Common myeloid progenitor, CD34-positive (primary cell): Measurements from ENCODE around the gene SLC46A3.
A peak's percentile ranks its signal among the peaks of the same experiment; 100 is the strongest.
"Not testable (repeated sequence)": the region's sequence is repeated elsewhere in the genome, so short reads cannot be mapped to it uniquely, and the experiment has no call there.

Experiments
- CTCF ChIA-PET: fragments of 350-600 bp; sonication (Branson Sonifier 250); formaldehyde crosslinking; loops from one replicate; lab custom pipeline; 2021; ENCODE audit warnings: antibody characterized with exemption; lab: Charles Lee
- POLR2A ChIA-PET: fragments of 350-600 bp; sonication (Branson Sonifier 250); formaldehyde crosslinking; loops from one replicate; lab custom pipeline; 2021; ENCODE audit warnings: antibody characterized with exemption; lab: Charles Lee
- DNase-seq, 3 donors: peaks; one replicate each; pipeline versions ENCODE4 v3.0.0 to v3.0.0-alpha.2; 2013
- H3K27ac ChIP-seq, 2 experiments: 1 replicate in 1 of 2; 2 replicates in 1 of 2; pipeline ENCODE4 v1.7.0; 2013; ENCODE audit warnings: inconsistent platforms in 2 of 2, low read length in 2 of 2, mild to moderate bottlenecking in 2 of 2, low read depth in 1 of 2, moderate library complexity in 1 of 2; ENCODE audit not compliant: severe bottlenecking in 2 of 2, insufficient read depth in 1 of 2, poor library complexity in 1 of 2
- H3K27me3 ChIP-seq, 5 experiments: replicated peaks in 2 of 5; 1 replicate in 3 of 5; 2 replicates in 2 of 5; pipeline versions ENCODE4 v1.6.1 to v1.7.0; 2013; ENCODE audit warnings: low read length in 4 of 5, mild to moderate bottlenecking in 2 of 5, moderate library complexity in 2 of 5, inconsistent platforms in 1 of 5; ENCODE audit not compliant: insufficient read depth in 5 of 5, control insufficient read depth in 4 of 5
- H3K36me3 ChIP-seq, 4 experiments: 1 replicate in 2 of 4; 2 replicates in 2 of 4; pipeline versions ENCODE4 v1.6.1 to v1.7.0; 2013; ENCODE audit warnings: low read length in 3 of 4, control low read depth in 1 of 4, mild to moderate bottlenecking in 1 of 4; ENCODE audit not compliant: control insufficient read depth in 4 of 4, insufficient read depth in 4 of 4
- H3K4me1 ChIP-seq, 4 experiments: 1 replicate in 3 of 4; 2 replicates in 1 of 4; pipeline versions ENCODE4 v1.6.1 to v1.7.1; 2013; ENCODE audit warnings: low read length in 3 of 4, mild to moderate bottlenecking in 3 of 4, control low read depth in 1 of 4, inconsistent platforms in 1 of 4, moderate library complexity in 1 of 4; ENCODE audit not compliant: control insufficient read depth in 4 of 4, insufficient read depth in 4 of 4; ENCODE audit errors: control extremely low read depth in 1 of 4
- H3K4me3 ChIP-seq, 7 experiments: 1 replicate in 4 of 7; 2 replicates in 3 of 7; pipeline versions ENCODE4 v1.5.1 to v1.7.0; 2013; ENCODE audit warnings: mild to moderate bottlenecking in 7 of 7, low read length in 6 of 7, moderate library complexity in 6 of 7, inconsistent platforms in 2 of 7, low read depth in 2 of 7, control low read depth in 1 of 7; ENCODE audit not compliant: insufficient read depth in 4 of 7, control insufficient read depth in 1 of 7; ENCODE audit errors: extremely low read depth in 1 of 7
- H3K9me3 ChIP-seq, 5 experiments: 1 replicate in 4 of 5; 2 replicates in 1 of 5; pipeline versions ENCODE4 v1.6.1 to v1.7.1; 2013; ENCODE audit warnings: low read length in 4 of 5, mild to moderate bottlenecking in 2 of 5, inconsistent platforms in 1 of 5, low read depth in 1 of 5, moderate library complexity in 1 of 5; ENCODE audit not compliant: control insufficient read depth in 4 of 5, insufficient read depth in 2 of 5; ENCODE audit errors: control extremely low read depth in 1 of 5
- WGBS: methylation state at CpG from one replicate; pipeline ENCODE4 v1.1.5; 2013; ENCODE audit not compliant: insufficient coverage; 5-methylcytosine and 5-hydroxymethylcytosine counted together

Gene SLC46A3

DNA sequence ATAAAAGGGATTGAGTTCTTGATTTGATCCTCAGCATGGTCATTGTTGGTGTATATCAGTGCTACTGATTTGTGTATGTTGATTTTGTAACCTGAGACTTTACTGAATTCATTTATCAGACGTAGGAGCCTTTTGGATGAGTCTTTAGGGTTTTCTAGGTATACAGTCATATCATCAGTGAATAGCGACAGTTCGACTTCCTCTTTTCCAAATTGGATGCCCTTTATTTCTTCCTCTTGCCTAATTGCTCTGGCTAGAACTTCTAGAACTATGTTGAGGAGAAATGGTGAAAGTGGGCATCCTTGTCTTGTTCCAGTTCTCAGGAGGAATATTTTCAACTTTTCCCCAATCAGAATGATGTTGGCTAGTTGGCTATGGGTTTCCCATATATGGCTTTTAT lies 32.9 kb downstream of the SLC46A3 start:
- POLR2A ChIA-PET, result no interaction called here
- 94% methylated on average over 3 of the region's 3 CpGs for WGBS
- Histone ChIP-seq H3K27ac (no peak overlapping the region), H3K36me3 (no peaks in the 10 kb centered on the region), H3K4me3 (no peak overlapping the region), H3K4me1 (no peaks in the 10 kb centered on the region), H3K27me3 (no peaks in the 10 kb centered on the region), H3K9me3 (peaks cover 0 to 3% (median 0%) of the 10 kb centered on the region in 5 experiments)
- no peak for DNase-seq
- CTCF ChIA-PET, result no interaction called here

DNA sequence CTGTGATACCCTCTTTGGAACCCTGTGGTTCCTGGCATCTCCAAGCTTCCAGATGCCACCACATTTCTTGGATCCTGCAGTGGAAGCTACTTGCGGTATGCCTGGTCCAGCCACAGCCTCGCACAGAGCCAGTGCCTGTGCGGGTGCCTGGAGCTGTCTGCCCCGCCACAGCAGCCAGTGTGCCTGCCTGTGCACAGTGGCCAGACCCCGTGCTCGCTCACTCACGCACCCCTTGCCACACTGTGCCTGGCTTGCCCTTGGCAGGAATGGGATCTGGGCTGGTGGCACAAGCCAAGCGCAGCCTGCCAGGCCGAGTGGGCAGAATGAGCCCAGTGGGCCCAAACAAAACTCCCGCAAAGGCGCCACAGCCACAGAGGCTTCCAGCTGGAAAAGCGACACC lies 33.7 kb downstream of the SLC46A3 start:
- Histone ChIP-seq H3K4me3 (no peak overlapping the region), H3K27me3 (no peaks in the 10 kb centered on the region), H3K9me3 (peaks cover 0 to 3% (median 0%) of the 10 kb centered on the region in 5 experiments), H3K27ac (no peak overlapping the region), H3K4me1 (no peaks in the 10 kb centered on the region), H3K36me3 (peaks cover 0 to 2% (median 0%) of the 10 kb centered on the region in 4 experiments)
- ChIA-PET POLR2A (no interaction called here), CTCF (no interaction called here)
- DNase-seq, result no peak
- WGBS, result 89% methylated on average over 12 of the region's 12 CpGs

- peaks cover 0 to 2% (median under 1%) of the 10 kb centered on the region in 4 experiments for H3K36me3 ChIP-seq
- POLR2A ChIA-PET, result no interaction called here
- CTCF ChIA-PET, result no interaction called here
- H3K27ac ChIP-seq, result no peak overlapping the region
- 95% methylated on average over 6 of the region's 7 CpGs for WGBS
- H3K4me3 ChIP-seq, result no peak overlapping the region
- DNase-seq, result no peak
- H3K9me3 ChIP-seq, result peaks cover 0 to 3% (median 0%) of the 10 kb centered on the region in 5 experiments
- no peaks in the 10 kb centered on the region for H3K27me3 ChIP-seq
- H3K4me1 ChIP-seq, result no peaks in the 10 kb centered on the region
These were observed 34.5 kb downstream of the SLC46A3 start for GRCh38 chr13:28684257-28684656.

GRCh38 chr13:28683169-28683568 lies 35.6 kb downstream of the SLC46A3 start:
- CTCF ChIA-PET, H3K36me3 ChIP-seq, H3K9me3 ChIP-seq, H3K27ac ChIP-seq, H3K4me1 ChIP-seq, POLR2A ChIA-PET, H3K27me3 ChIP-seq, H3K4me3 ChIP-seq, DNase-seq: not testable (repeated sequence)
- WGBS, result 81% methylated on average over 6 of the region's 8 CpGs

GRCh38 chr13:28680541-28680940 lies 38.2 kb downstream of the SLC46A3 start:
- no peak overlapping the region for H3K4me3 ChIP-seq
- H3K27me3 ChIP-seq, result no peaks in the 10 kb centered on the region
- no peak for DNase-seq
- H3K9me3 ChIP-seq, result no peaks in the 10 kb centered on the region
- ChIA-PET CTCF (interaction anchor here (0.9 to 2.6 kb wide), 6 partner anchors 30 to 123 kb away, joined by 3 to 12 read pairs (median 4); no protein-coding TSS in a partner anchor), POLR2A (no interaction called here)
- no peak overlapping the region for H3K27ac ChIP-seq
- peaks cover 3 to 30% (median 18%) of the 10 kb centered on the region in 4 experiments for H3K36me3 ChIP-seq
- no CpG with 5 or more reads among the region's 2 CpGs for WGBS
- no peaks in the 10 kb centered on the region for H3K4me1 ChIP-seq

- Histone ChIP-seq H3K27ac (no peak overlapping the region), H3K9me3 (no peaks in the 10 kb centered on the region), H3K4me3 (no peak overlapping the region), H3K36me3 (peaks cover 6 to 38% (median 23%) of the 10 kb centered on the region in 4 experiments), H3K27me3 (no peaks in the 10 kb centered on the region), H3K4me1 (no peaks in the 10 kb centered on the region)
- POLR2A ChIA-PET, result interaction anchor here (0.6 kb wide), 1 partner anchor 22 kb away, joined by 3 read pairs; no protein-coding TSS in a partner anchor
- DNase-seq, result peak; percentile 22 to 44 (median 38)
- CTCF ChIA-PET, result interaction anchor here (0.9 to 2.6 kb wide), 7 partner anchors 89 to 355 kb away, joined by 3 to 12 read pairs (median 4); no protein-coding TSS in a partner anchor
- WGBS, result no CpG with 5 or more reads among the region's 1 CpG
These were observed 39.1 kb downstream of the SLC46A3 start for GRCh38 chr13:28679628-28680027.

GRCh38 chr13:28678809-28679208 lies 40.0 kb downstream of the SLC46A3 start:
- CTCF ChIA-PET, result interaction anchor here (0.7 to 1.7 kb wide), 5 partner anchors 18 to 354 kb away, joined by 3 to 8 read pairs (median 6); no protein-coding TSS in a partner anchor
- POLR2A ChIA-PET, result no interaction called here
- WGBS, result no CpG with 5 or more reads among the region's 1 CpG
- Histone ChIP-seq H3K27me3 (no peaks in the 10 kb centered on the region), H3K36me3 (peaks cover 13 to 46% (median 31%) of the 10 kb centered on the region in 4 experiments), H3K4me3 (no peak overlapping the region), H3K9me3 (no peaks in the 10 kb centered on the region), H3K27ac (no peak overlapping the region), H3K4me1 (no peaks in the 10 kb centered on the region)
- peak; percentile 6 to 27 (median 20) for DNase-seq
